ENCODE results near the gene SLC6A13. TPM values are rescaled to one million over a fixed set of nuclear protein-coding genes. Genes with fewer than 3 reads are reported as not detected.

SLC6A13 gene
- total and polyA plus RNA-seq, 2 donors (not counting 1 experiment from before 2014, with no cell fraction given) = 0.22 to 0.54 TPM

DNA sequence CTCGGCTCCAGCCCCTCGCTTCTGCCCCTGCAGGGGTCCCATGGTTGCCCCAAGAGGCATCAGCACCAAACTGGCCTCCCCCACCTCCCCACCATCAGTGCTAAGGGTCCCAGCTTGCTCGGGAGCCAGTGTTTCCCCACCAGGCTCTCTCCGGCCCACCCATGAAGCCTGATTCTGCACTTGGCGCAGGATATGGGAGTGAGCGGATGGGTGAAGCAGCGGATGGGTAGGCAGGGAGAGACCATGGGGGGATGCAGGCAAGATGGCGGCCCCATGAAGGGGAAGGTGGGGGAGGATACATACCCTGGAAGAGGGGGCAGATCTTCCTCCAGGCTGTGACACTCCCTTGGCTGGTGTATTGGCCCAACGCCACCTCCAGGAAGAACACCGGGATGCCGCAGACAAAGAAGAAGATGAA lies 58.4 kb downstream of the SLC6A13 start:
- peaks cover 2% of the 10 kb centered on the region for H3K9me3 Mint-ChIP-seq (ENCODE audit: insufficient read depth)
- no peaks in the 10 kb centered on the region for H3K79me2 ChIP-seq (ENCODE audit: control insufficient read depth, insufficient read depth, low read length)
- H3K9ac ChIP-seq (ENCODE audit: low read length) = no peak overlapping the region
- no peaks in the 10 kb centered on the region for H3K4me1 Mint-ChIP-seq
- no peak for ATAC-seq (ENCODE audit: low read depth)
- H3K4me1 ChIP-seq (ENCODE audit: control insufficient read depth in 2 of 2, insufficient read depth in 2 of 2, low read length in 2 of 2) = peaks cover 0 to 3% of the 10 kb centered on the region in 2 donors
- H3K27me3 Mint-ChIP-seq = peaks cover 40% of the 10 kb centered on the region
- no peaks in the 10 kb centered on the region for H3K36me3 ChIP-seq (replicated peaks in 1 of 2; ENCODE audit: control extremely low read depth in 1 of 2, control insufficient read depth in 1 of 2, extremely low read depth in 1 of 2, insufficient read depth in 2 of 2, low read length in 1 of 2)
- no peak overlapping the region for H3K27ac ChIP-seq (ENCODE audit: low read length in 2 of 2)
- H4K20me1 ChIP-seq (ENCODE audit: control insufficient read depth, insufficient read depth, low read length, poor library complexity, severe bottlenecking) = no peaks in the 10 kb centered on the region
- H3K9me3 ChIP-seq (ENCODE audit: control extremely low read depth in 1 of 3, control insufficient read depth in 2 of 3, insufficient read depth in 1 of 3, low read length in 2 of 3) = peaks cover 0 to 11% (median 0%) of the 10 kb centered on the region in 3 donors
- H2AFZ ChIP-seq (ENCODE audit: insufficient read depth, low read depth, low read length, poor library complexity, severe bottlenecking) = no peak overlapping the region
- H3K4me2 ChIP-seq (replicated peaks; ENCODE audit: low read depth, low read length, poor library complexity, severe bottlenecking) = no peak overlapping the region
- intact Hi-C loops (cut with micrococcal nuclease) = no loop called here
- ChIA-PET POLR2A (no interaction called here), CTCF (no interaction called here)
- no peak overlapping the region for H3K27ac Mint-ChIP-seq
- no peak overlapping the region for H3K4me3 Mint-ChIP-seq
- H3K4me3 ChIP-seq (ENCODE audit: control extremely low read depth in 1 of 5, extremely low read depth in 1 of 5, insufficient read depth in 1 of 5, low read depth in 2 of 5, low read length in 4 of 5) = no peak overlapping the region
- TF ChIP-seq EZH2 (IDR thresholded peaks at IDR 0.05; ENCODE audit: borderline replicate concordance, insufficient read depth, low read depth, low read length, poor library complexity, severe bottlenecking) (no peak), CTCF (IDR thresholded peaks at IDR 0.05) (no peak)
- H3K27me3 ChIP-seq (replicated peaks in 1 of 4; ENCODE audit: control extremely low read depth in 1 of 4, control insufficient read depth in 3 of 4, insufficient read depth in 4 of 4, low read length in 3 of 4) = peaks cover 0 to 34% (median 6%) of the 10 kb centered on the region in 4 experiments
- DNase-seq = no peak
- 88% methylated on average over 6 of the region's 11 CpGs for WGBS (ENCODE audit: insufficient coverage)

- Mint-ChIP-seq H3K27me3 (peaks cover 36% of the 10 kb centered on the region), H3K27ac (no peak overlapping the region), H3K4me3 (no peak overlapping the region), H3K9me3 (ENCODE audit: insufficient read depth) (peaks cover 2% of the 10 kb centered on the region), H3K4me1 (no peaks in the 10 kb centered on the region)
- peaks cover 0 to 34% (median 6%) of the 10 kb centered on the region in 4 experiments for H3K27me3 ChIP-seq (replicated peaks in 1 of 4; ENCODE audit: control extremely low read depth in 1 of 4, control insufficient read depth in 3 of 4, insufficient read depth in 4 of 4, low read length in 3 of 4)
- H3K4me3 ChIP-seq (ENCODE audit: control extremely low read depth in 1 of 5, extremely low read depth in 1 of 5, insufficient read depth in 1 of 5, low read depth in 2 of 5, low read length in 4 of 5) = no peak overlapping the region
- ATAC-seq (ENCODE audit: low read depth) (no peak), DNase-seq (no peak)
- POLR2A ChIA-PET = no interaction called here
- H2AFZ ChIP-seq (ENCODE audit: insufficient read depth, low read depth, low read length, poor library complexity, severe bottlenecking) = no peak overlapping the region
- no peaks in the 10 kb centered on the region for H4K20me1 ChIP-seq (ENCODE audit: control insufficient read depth, insufficient read depth, low read length, poor library complexity, severe bottlenecking)
- WGBS (ENCODE audit: insufficient coverage) = 14% methylated on average over 82 of the region's 84 CpGs
- peaks cover 0 to 3% of the 10 kb centered on the region in 2 donors for H3K4me1 ChIP-seq (ENCODE audit: control insufficient read depth in 2 of 2, insufficient read depth in 2 of 2, low read length in 2 of 2)
- peaks cover 0 to 11% (median 0%) of the 10 kb centered on the region in 3 donors for H3K9me3 ChIP-seq (ENCODE audit: control extremely low read depth in 1 of 3, control insufficient read depth in 2 of 3, insufficient read depth in 1 of 3, low read length in 2 of 3)
- intact Hi-C loops (cut with micrococcal nuclease) = no loop called here
- no peak overlapping the region for H3K27ac ChIP-seq (ENCODE audit: low read length in 2 of 2)
- H3K79me2 ChIP-seq (ENCODE audit: control insufficient read depth, insufficient read depth, low read length) = no peaks in the 10 kb centered on the region
- no peak overlapping the region for H3K9ac ChIP-seq (ENCODE audit: low read length)
- TF ChIP-seq CTCF (IDR thresholded peaks at IDR 0.05) = no peak
- TF ChIP-seq EZH2 (IDR thresholded peaks at IDR 0.05; ENCODE audit: borderline replicate concordance, insufficient read depth, low read depth, low read length, poor library complexity, severe bottlenecking) = no peak
- CTCF ChIA-PET = no interaction called here
- peak overlapping the region; percentile 25 for H3K4me2 ChIP-seq (replicated peaks; ENCODE audit: low read depth, low read length, poor library complexity, severe bottlenecking)
- H3K36me3 ChIP-seq (replicated peaks in 1 of 2; ENCODE audit: control extremely low read depth in 1 of 2, control insufficient read depth in 1 of 2, extremely low read depth in 1 of 2, insufficient read depth in 2 of 2, low read length in 1 of 2) = no peaks in the 10 kb centered on the region
These were observed 59.0 kb downstream of the SLC6A13 start for GRCh38 chr12:203462-204260.

All from B cell (primary cell).